H1 (cell line): ENCODE data around the gene SMCP. TPM values are rescaled to one million over a fixed set of nuclear protein-coding genes. Genes with fewer than 3 reads are reported as not detected.

ENCODE experiments used
- CHD7 ChIP-seq: fragments of 300-600 bp; sonication (generic); IDR thresholded peaks from 2 replicates; pipeline ENCODE4 v1.7.1; 2012; ENCODE audit warnings: low read length, moderate library complexity, mild to moderate bottlenecking, inconsistent platforms; ENCODE audit not compliant: insufficient replicate concordance
- polyA plus RNA-seq, 7 experiments: library from polyadenylated mRNA; depleted of rRNA in 3 of 7; stranded (reverse) in 5 of 7; unstranded in 2 of 7; fragments of >200 nt in 5 of 7; fragments of 200-250 nt in 2 of 7; gene quantifications; 1 replicate in 5 of 7; 2 replicates in 1 of 7; 4 replicates in 1 of 7; pipeline versions ENCODE4 v1.2.1 to v1.2.3, GENCODE V29; 2011 to 2013; ENCODE audit warnings: missing spikeins in 2 of 7, mixed read lengths in 2 of 7
- total RNA-seq: library from RNA; stranded (reverse); fragmentation: NEBNext Ultra II Directional; extraction: Animal tissue kit (Norgen Biotek cat#: 25700); gene quantifications from 2 replicates; pipeline ENCODE4 v1.2.1, GENCODE V29; 2021

The SMCP gene
- total and polyA plus RNA-seq, 2 of the 8 experiments (the other 6 are each of a cell fraction or from before 2014, with no cell fraction given): not detected

GRCh38 chr1:152932170-152932811, 54.2 kb downstream of the SMCP start (continued):
- TF ChIP-seq CHD7: no peak
